Small intestine (tissue), 7 donors: ENCODE data around the gene IER2. TPM values are rescaled to one million over a fixed set of nuclear protein-coding genes. Genes with fewer than 3 reads are reported as not detected.

Source experiments
- DNase-seq, 2 donors: peaks; one replicate each; pipeline versions ENCODE4 v3.0.0 to v3.0.0-alpha.2; 2013
- FAIRE-seq: peaks from 2 replicates; lab custom pipeline; 2012; peaks lifted over from hg19 to GRCh38; lab: Jason Lieb, UNC
- H3K27ac ChIP-seq, 3 donors: one replicate each; pipeline ENCODE4 v1.5.1; 2013; ENCODE audit warnings: low read length in 2 of 3, mild to moderate bottlenecking in 2 of 3, control low read depth in 1 of 3, inconsistent platforms in 1 of 3, low read depth in 1 of 3, moderate library complexity in 1 of 3
- H3K27me3 ChIP-seq, 3 donors: one replicate each; pipeline ENCODE4 v1.6.1; 2013; ENCODE audit warnings: low read length in 3 of 3, inconsistent platforms in 1 of 3; ENCODE audit not compliant: control insufficient read depth in 3 of 3, insufficient read depth in 3 of 3
- H3K36me3 ChIP-seq, 3 donors: one replicate each; pipeline ENCODE4 v1.6.1; 2013; ENCODE audit warnings: low read length in 3 of 3, inconsistent platforms in 1 of 3, low read depth in 1 of 3, mild to moderate bottlenecking in 1 of 3, moderate library complexity in 1 of 3; ENCODE audit not compliant: control insufficient read depth in 3 of 3, insufficient read depth in 2 of 3
- H3K4me1 ChIP-seq, 3 donors: one replicate each; pipeline ENCODE4 v1.6.1; 2013; ENCODE audit warnings: low read length in 2 of 3, inconsistent platforms in 1 of 3, low read depth in 1 of 3, mild to moderate bottlenecking in 1 of 3, moderate library complexity in 1 of 3; ENCODE audit not compliant: control insufficient read depth in 3 of 3, insufficient read depth in 2 of 3
- H3K4me3 ChIP-seq, 3 donors: one replicate each; pipeline ENCODE4 v1.5.1; 2013; ENCODE audit warnings: low read length in 3 of 3, control low read depth in 1 of 3, inconsistent platforms in 1 of 3, low read depth in 1 of 3, mild to moderate bottlenecking in 1 of 3, moderate library complexity in 1 of 3
- H3K9me3 ChIP-seq, 2 donors: one replicate each; pipeline ENCODE4 v1.6.1; 2013; ENCODE audit warnings: low read depth in 1 of 2, low read length in 1 of 2; ENCODE audit not compliant: control insufficient read depth in 2 of 2, insufficient read depth in 1 of 2
- WGBS, 3 donors: extraction: QIAGEN DNeasy Blood & Tissue Kit; methylation state at CpG; one replicate each; pipeline ENCODE4 v1.1.7; 2013; 5-methylcytosine and 5-hydroxymethylcytosine counted together
- polyA plus RNA-seq, 4 donors: library from polyadenylated mRNA; stranded (reverse) in 3 of 4; unstranded in 1 of 4; fragments of 200-250 nt in 3 of 4; fragments of 120-200 nt in 1 of 4; gene quantifications; one replicate each; pipeline versions ENCODE4 v1.2.1 to v1.2.3, GENCODE V29; 2013
- donor health status: healthy with polysubstance abuse.
- donor health status: control.
- donor health status: control.
- donor health status: Bipolar disorder and iron deficiency.
- donor health status: healthy.

The IER2 gene
- polyA plus RNA-seq, 4 donors, result 67.5 to 217 (median 106) TPM

- DNase-seq (peak; percentile 22 to 36), FAIRE-seq (no peak)
- Histone ChIP-seq H3K4me3 (no peak overlapping the region), H3K9me3 (no peaks in the 10 kb centered on the region), H3K27me3 (no peaks in the 10 kb centered on the region), H3K36me3 (peaks cover 6 to 44% (median 6%) of the 10 kb centered on the region in 3 donors), H3K4me1 (no peaks in the 10 kb centered on the region), H3K27ac (no peak overlapping the region)
- 40 to 77% (median 51%) methylated on average over 3 of the region's 3 CpGs for WGBS, 3 donors
These were observed 19.2 kb upstream of the IER2 start for GRCh38 chr19:13130886-13131490.

- peaks cover 11 to 54% (median 18%) of the 10 kb centered on the region in 3 donors for H3K36me3 ChIP-seq
- DNase-seq (no peak), FAIRE-seq (no peak)
- no peaks in the 10 kb centered on the region for H3K27me3 ChIP-seq
- no peaks in the 10 kb centered on the region for H3K4me1 ChIP-seq
- H3K27ac ChIP-seq, result no peak overlapping the region
- no peak overlapping the region for H3K4me3 ChIP-seq
- H3K9me3 ChIP-seq, result no peaks in the 10 kb centered on the region
- WGBS, 3 donors, result 78 to 82% (median 79%) methylated on average over 8 of the region's 8 CpGs
These were observed 17.6 kb upstream of the IER2 start for GRCh38 chr19:13132471-13133180.

DNA sequence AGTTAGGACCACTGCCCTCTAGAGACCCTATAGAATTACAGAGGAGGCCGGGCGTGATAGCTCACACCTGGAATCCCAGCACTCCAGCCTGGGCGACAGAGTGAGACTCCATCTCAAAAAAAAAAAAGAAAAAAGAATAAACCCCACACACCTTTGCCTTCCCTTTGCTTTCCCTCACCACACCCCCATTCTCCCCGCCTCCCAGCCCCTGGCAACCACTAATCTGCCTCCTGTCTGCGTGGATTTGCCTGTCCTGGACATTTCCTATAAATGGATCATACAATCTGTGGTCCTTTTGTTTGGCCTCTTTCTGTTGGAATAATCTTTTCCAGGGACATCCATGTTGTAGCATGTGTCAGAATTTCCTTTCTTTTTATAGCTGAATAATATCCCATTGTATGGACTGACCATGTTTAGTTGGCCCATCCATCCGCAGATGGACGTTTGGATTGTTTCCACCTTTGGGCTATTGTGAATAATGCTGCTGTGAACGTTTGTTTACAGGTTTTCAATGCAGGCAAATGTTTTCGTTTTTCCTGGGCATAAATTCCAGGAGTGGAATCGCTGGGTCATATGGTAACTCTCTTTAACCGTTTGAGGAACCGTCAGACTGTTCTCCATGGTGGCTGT is 16.9 kb upstream of the IER2 start:
- no peak for DNase-seq
- H3K36me3 ChIP-seq, result peaks cover 17 to 57% (median 19%) of the 10 kb centered on the region in 3 donors
- no peak for FAIRE-seq
- no peak overlapping the region for H3K27ac ChIP-seq
- no peaks in the 10 kb centered on the region for H3K4me1 ChIP-seq
- H3K27me3 ChIP-seq, result no peaks in the 10 kb centered on the region
- H3K9me3 ChIP-seq, result no peaks in the 10 kb centered on the region
- no peak overlapping the region for H3K4me3 ChIP-seq
- 70 to 85% (median 82%) methylated on average over 12 of the region's 12 CpGs for WGBS, 3 donors

GRCh38 chr19:13134626-13135025 is 15.6 kb upstream of the IER2 start:
- Histone ChIP-seq H3K36me3 (peaks cover 19 to 60% (median 22%) of the 10 kb centered on the region in 3 donors), H3K4me3 (no peak overlapping the region), H3K9me3 (no peaks in the 10 kb centered on the region), H3K4me1 (no peaks in the 10 kb centered on the region), H3K27me3 (no peaks in the 10 kb centered on the region), H3K27ac (no peak overlapping the region)
- DNase-seq (no peak), FAIRE-seq (no peak)
- 95% methylated on average over 3 of the region's 3 CpGs for WGBS, 3 donors

- peaks cover 19 to 62% (median 22%) of the 10 kb centered on the region in 3 donors for H3K36me3 ChIP-seq
- H3K27ac ChIP-seq, result no peak overlapping the region
- no peaks in the 10 kb centered on the region for H3K27me3 ChIP-seq
- 95 to 97% (median 96%) methylated on average over 49 to 60 of the region's 60 CpGs for WGBS, 3 donors
- FAIRE-seq (no peak), DNase-seq (no peak)
- H3K9me3 ChIP-seq, result no peaks in the 10 kb centered on the region
- no peak overlapping the region for H3K4me3 ChIP-seq
- no peaks in the 10 kb centered on the region for H3K4me1 ChIP-seq
These were observed 14.8 kb upstream of the IER2 start for GRCh38 chr19:13135068-13136062.

DNA sequence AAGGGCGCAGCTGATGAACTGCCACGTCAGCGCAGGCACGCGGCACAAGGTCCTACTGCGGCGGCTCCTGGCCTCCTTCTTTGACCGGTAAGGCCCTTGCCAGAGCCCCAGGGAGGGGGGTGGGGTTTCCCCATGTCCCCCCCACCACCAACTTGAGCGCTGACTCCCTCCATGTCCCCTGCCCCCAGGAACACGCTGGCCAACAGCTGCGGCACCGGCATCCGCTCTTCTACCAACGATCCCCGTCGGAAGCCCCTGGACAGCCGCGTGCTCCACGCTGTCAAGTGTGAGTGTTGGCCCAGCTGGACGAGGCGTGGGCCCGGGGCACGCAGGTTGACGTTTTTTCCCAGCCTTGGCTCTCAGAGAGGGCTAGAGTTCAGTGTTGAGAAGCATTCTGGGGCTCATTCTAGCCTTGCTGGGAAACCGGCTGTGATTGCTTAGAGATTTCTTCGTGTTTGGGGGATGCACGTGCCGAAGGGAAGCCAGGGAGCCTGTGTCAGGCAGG is 12.9 kb upstream of the IER2 start:
- H3K27me3 ChIP-seq, result no peaks in the 10 kb centered on the region
- H3K36me3 ChIP-seq, result peaks cover 19 to 58% (median 22%) of the 10 kb centered on the region in 3 donors
- FAIRE-seq (no peak), DNase-seq (no peak)
- no peak overlapping the region for H3K4me3 ChIP-seq
- no peaks in the 10 kb centered on the region for H3K9me3 ChIP-seq
- no peak overlapping the region for H3K27ac ChIP-seq
- no peaks in the 10 kb centered on the region for H3K4me1 ChIP-seq
- 91 to 94% (median 93%) methylated on average over 28 of the region's 28 CpGs for WGBS, 3 donors

DNA sequence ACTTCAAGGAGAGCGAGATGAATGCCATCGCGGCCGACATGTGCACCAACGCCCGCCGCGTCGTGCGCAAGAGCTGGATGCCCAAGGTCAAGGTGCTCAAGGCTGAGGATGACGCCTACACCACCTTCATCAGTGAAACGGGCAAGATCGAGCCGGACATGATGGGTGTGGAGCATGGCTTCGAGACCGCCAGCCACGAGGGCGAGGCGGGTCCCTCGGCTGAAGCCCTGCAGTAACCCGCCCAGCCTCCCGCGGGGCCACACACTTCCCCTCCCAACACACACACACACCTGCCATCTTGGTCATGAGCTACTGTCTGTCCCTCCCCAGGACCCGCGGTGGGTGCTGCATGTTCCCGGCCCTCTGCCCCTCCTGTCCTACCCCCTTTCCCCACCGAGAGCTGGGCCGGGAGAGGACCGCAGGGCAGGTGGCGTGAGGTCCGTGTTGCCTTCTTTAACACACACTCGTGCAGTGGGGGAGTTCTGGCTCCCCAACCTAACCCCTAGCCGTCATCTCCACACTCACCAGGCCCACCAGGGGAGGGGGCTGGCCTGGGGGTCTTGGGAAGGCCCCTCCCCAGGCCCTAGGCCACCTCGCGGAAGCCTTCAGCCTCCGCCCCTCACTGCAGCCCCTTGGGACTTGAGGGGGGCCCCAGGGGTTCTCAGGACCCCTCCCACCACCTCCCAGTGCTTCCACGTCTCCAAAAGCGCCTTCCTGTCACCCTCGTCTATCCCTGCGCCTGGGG is 11.9 kb upstream of the IER2 start:
- FAIRE-seq, result no peak
- peaks cover 19 to 56% (median 22%) of the 10 kb centered on the region in 3 donors for H3K36me3 ChIP-seq

More for the DNA sequence above, 11.9 kb upstream of the IER2 start:
- no peak overlapping the region for H3K4me3 ChIP-seq
- no peak for DNase-seq
- WGBS, 3 donors, result 88 to 89% (median 89%) methylated on average over 38 to 40 of the region's 40 CpGs
- no peaks in the 10 kb centered on the region for H3K4me1 ChIP-seq
- no peak overlapping the region for H3K27ac ChIP-seq
- H3K27me3 ChIP-seq, result no peaks in the 10 kb centered on the region
- no peaks in the 10 kb centered on the region for H3K9me3 ChIP-seq
